Smooth muscle cell (in vitro differentiated cells): ENCODE measurements around the gene DBF4B. TPM values are rescaled to one million over a fixed set of nuclear protein-coding genes. Genes with fewer than 3 reads are reported as not detected.

ENCODE experiments used
- DNase-seq: peaks from one replicate; lab custom pipeline; 2025; ENCODE audit not compliant: unreplicated experiment; lab: John Stamatoyannopoulos, UW
- H2AFZ ChIP-seq: fragments of 200-600 bp; sonication (generic); 2 replicates; pipeline ENCODE4 v1.6.0; 2016; ENCODE audit warnings: antibody characterized with exemption, low read depth, mild to moderate bottlenecking
- H3F3A ChIP-seq: fragments of 200-600 bp; sonication (generic); 2 replicates; pipeline ENCODE4 v1.6.0; 2017; ENCODE audit warnings: antibody characterized with exemption, low read depth
- H3K27ac ChIP-seq: fragments of 200-600 bp; sonication (generic); 2 replicates; pipeline ENCODE4 v1.5.1; 2016; ENCODE audit warnings: low read depth, mild to moderate bottlenecking
- H3K27me3 ChIP-seq: fragments of 200-600 bp; sonication (generic); 2 replicates; pipeline ENCODE4 v1.6.1; 2016; ENCODE audit warnings: low read depth, mild to moderate bottlenecking
- H3K36me3 ChIP-seq: fragments of 200-600 bp; sonication (generic); 2 replicates; pipeline ENCODE4 v1.5.1; 2016; ENCODE audit warnings: low read depth
- H3K4me1 ChIP-seq: fragments of 200-600 bp; sonication (generic); 2 replicates; pipeline ENCODE4 v1.5.1; 2016; ENCODE audit warnings: low read depth
- H3K4me2 ChIP-seq: fragments of 200-600 bp; sonication (generic); 2 replicates; pipeline ENCODE4 v1.6.0; 2016; ENCODE audit warnings: mild to moderate bottlenecking
- H3K4me3 ChIP-seq: fragments of 200-600 bp; sonication (generic); 2 replicates; pipeline ENCODE4 v1.5.1; 2016; ENCODE audit warnings: mild to moderate bottlenecking
- H3K79me2 ChIP-seq: fragments of 200-600 bp; sonication (generic); 2 replicates; pipeline ENCODE4 v1.6.0; 2016; ENCODE audit warnings: low read depth, mild to moderate bottlenecking
- H3K9ac ChIP-seq: fragments of 200-600 bp; sonication (generic); 2 replicates; pipeline ENCODE4 v1.6.0; 2016; ENCODE audit warnings: low read depth
- H3K9me3 ChIP-seq: fragments of 200-600 bp; sonication (generic); replicated peaks from 2 replicates; pipeline ENCODE4 v1.5.1; 2016; ENCODE audit warnings: low read depth
- H4K20me1 ChIP-seq: fragments of 200-600 bp; sonication (generic); 2 replicates; pipeline ENCODE4 v1.6.0; 2016; ENCODE audit warnings: low read depth
- CTCF ChIP-seq: fragments of 200-600 bp; sonication (generic); IDR thresholded peaks from 2 replicates; pipeline ENCODE4 v1.5.1; 2017; ENCODE audit warnings: borderline replicate concordance, mild to moderate bottlenecking, antibody characterized with exemption; ENCODE audit not compliant: insufficient read depth, poor library complexity, severe bottlenecking
- WGBS: methylation state at CpG from one replicate; pipeline ENCODE4 v1.1.7; 2016; ENCODE audit warnings: low lambda C conversion rate; 5-methylcytosine and 5-hydroxymethylcytosine counted together
- polyA plus RNA-seq: library from polyadenylated mRNA; unstranded; fragments of >200 nt; fragmentation: Nextera tagmentation; extraction: Ambion mirVana; gene quantifications from 2 replicates; pipeline ENCODE4 v1.2.1, GENCODE V29; 2016
- total RNA-seq: library from RNA; depleted of rRNA; stranded (reverse); fragments of >200 nt; gene quantifications from 2 replicates; pipeline ENCODE4 v1.2.3, GENCODE V29; 2014

Gene DBF4B
- total and polyA plus RNA-seq, 2 experiments from 2014 or later: 1.6 to 2.7 TPM

- H3K9me3 ChIP-seq: no peaks in the 10 kb centered on the region
- WGBS: 95% methylated on average over 7 of the region's 7 CpGs
- no peak overlapping the region for H2AFZ ChIP-seq
- no peak overlapping the region for H3K4me2 ChIP-seq
- H3K79me2 ChIP-seq: no peaks in the 10 kb centered on the region
- no peak for TF ChIP-seq CTCF
- no peaks in the 10 kb centered on the region for H4K20me1 ChIP-seq
- H3K36me3 ChIP-seq: no peaks in the 10 kb centered on the region
- no peak overlapping the region for H3K27ac ChIP-seq
- H3K4me1 ChIP-seq: peaks cover 7% of the 10 kb centered on the region
- H3K4me3 ChIP-seq: no peak overlapping the region
- H3K9ac ChIP-seq: no peak overlapping the region
- H3K27me3 ChIP-seq: no peaks in the 10 kb centered on the region
- H3F3A ChIP-seq: no peaks in the 10 kb centered on the region
- no peak for DNase-seq
Measured at GRCh38 chr17:44785921-44786320, 77.5 kb downstream of the DBF4B start.

GRCh38 chr17:44786551-44787081 is 78.2 kb downstream of the DBF4B start:
- Histone ChIP-seq H3K4me3 (no peak overlapping the region), H3K79me2 (no peaks in the 10 kb centered on the region), H3K9me3 (no peaks in the 10 kb centered on the region), H3K27ac (no peak overlapping the region), H3K4me2 (no peak overlapping the region), H3K27me3 (no peaks in the 10 kb centered on the region), H3K9ac (no peak overlapping the region), H3K4me1 (peaks cover 7% of the 10 kb centered on the region), H2AFZ (no peak overlapping the region), H4K20me1 (no peaks in the 10 kb centered on the region), H3F3A (no peaks in the 10 kb centered on the region), H3K36me3 (no peaks in the 10 kb centered on the region)
- 87% methylated on average over 16 of the region's 16 CpGs for WGBS
- DNase-seq: no peak
- no peak for TF ChIP-seq CTCF

GRCh38 chr17:44787271-44787940 is 78.9 kb downstream of the DBF4B start:
- no peaks in the 10 kb centered on the region for H3K36me3 ChIP-seq
- H4K20me1 ChIP-seq: no peaks in the 10 kb centered on the region
- H3K79me2 ChIP-seq: no peaks in the 10 kb centered on the region
- no peak overlapping the region for H2AFZ ChIP-seq
- WGBS: 93% methylated on average over 13 of the region's 15 CpGs
- peaks cover 2% of the 10 kb centered on the region for H3K4me1 ChIP-seq
- no peaks in the 10 kb centered on the region for H3K27me3 ChIP-seq
- TF ChIP-seq CTCF: no peak
- no peak for DNase-seq
- H3K9me3 ChIP-seq: no peaks in the 10 kb centered on the region
- H3K27ac ChIP-seq: no peak overlapping the region
- no peak overlapping the region for H3K9ac ChIP-seq
- H3K4me2 ChIP-seq: no peak overlapping the region
- no peaks in the 10 kb centered on the region for H3F3A ChIP-seq
- no peak overlapping the region for H3K4me3 ChIP-seq

GRCh38 chr17:44788139-44788538 is 79.7 kb downstream of the DBF4B start:
- no peaks in the 10 kb centered on the region for H3K79me2 ChIP-seq
- no peaks in the 10 kb centered on the region for H4K20me1 ChIP-seq
- no peak overlapping the region for H2AFZ ChIP-seq
- no peak overlapping the region for H3K4me3 ChIP-seq
- H3F3A ChIP-seq: no peaks in the 10 kb centered on the region
- H3K9ac ChIP-seq: no peak overlapping the region
- DNase-seq: no peak
- H3K4me1 ChIP-seq: no peaks in the 10 kb centered on the region
- no peaks in the 10 kb centered on the region for H3K27me3 ChIP-seq
- TF ChIP-seq CTCF: no peak
- no peak overlapping the region for H3K27ac ChIP-seq
- no peaks in the 10 kb centered on the region for H3K9me3 ChIP-seq
- 90% methylated on average over 7 of the region's 7 CpGs for WGBS
- H3K4me2 ChIP-seq: no peak overlapping the region
- H3K36me3 ChIP-seq: no peaks in the 10 kb centered on the region
